ENCODE measurements around the gene PIWIL1. TPM values are rescaled to one million over a fixed set of nuclear protein-coding genes. Genes with fewer than 3 reads are reported as not detected.

PIWIL1 gene
- total RNA-seq, result not detected
- long read RNA-seq, result 0 reads

GRCh38 chr12:130337488-130338303 lies at the start of gene PIWIL1:
Gene PIWIL1, plus strand, starts transcription at chr12:130337887. Its CDS starts 4,705 bp downstream, at chr12:130342592.
- no peak for ATAC-seq
- intact Hi-C loops (cut with DNase I), result no loop called here
- DNase-seq (ENCODE audit: missing footprints), result no peak

- DNase-seq (ENCODE audit: missing footprints) (no peak), ATAC-seq (no peak)
- intact Hi-C loops (cut with DNase I), result no loop called here
Measured at GRCh38 chr12:130288206-130288605, 49.5 kb upstream of the PIWIL1 start.

- ATAC-seq, result no peak
- no peak for DNase-seq (ENCODE audit: missing footprints)
- intact Hi-C loops (cut with DNase I), result no loop called here
Measured at GRCh38 chr12:130288691-130289090, 49.0 kb upstream of the PIWIL1 start.

GRCh38 chr12:130290114-130290513 lies 47.6 kb upstream of the PIWIL1 start:
- intact Hi-C loops (cut with DNase I), result no loop called here
- DNase-seq (ENCODE audit: missing footprints), result no peak
- ATAC-seq, result no peak

GRCh38 chr12:130298322-130299021 lies 39.2 kb upstream of the PIWIL1 start:
- intact Hi-C loops (cut with DNase I), result no loop called here
- no peak for DNase-seq (ENCODE audit: missing footprints)
- ATAC-seq, result no peak

GRCh38 chr12:130299574-130299973 lies 38.1 kb upstream of the PIWIL1 start:
- DNase-seq (ENCODE audit: missing footprints) (no peak), ATAC-seq (no peak)
- intact Hi-C loops (cut with DNase I), result no loop called here

- intact Hi-C loops (cut with DNase I), result no loop called here
- ATAC-seq, result peak; percentile 10
- no peak for DNase-seq (ENCODE audit: missing footprints)
Measured at GRCh38 chr12:130300090-130300489, 37.6 kb upstream of the PIWIL1 start.

- no peak for ATAC-seq
- no peak for DNase-seq (ENCODE audit: missing footprints)
- intact Hi-C loops (cut with DNase I), result no loop called here
Measured at GRCh38 chr12:130300737-130301535, 36.8 kb upstream of the PIWIL1 start.

GRCh38 chr12:130301559-130301958 lies 36.1 kb upstream of the PIWIL1 start:
- ATAC-seq (no peak), DNase-seq (ENCODE audit: missing footprints) (no peak)
- intact Hi-C loops (cut with DNase I), result no loop called here

GRCh38 chr12:130303781-130304180 lies 33.9 kb upstream of the PIWIL1 start:
- no peak for ATAC-seq
- DNase-seq (ENCODE audit: missing footprints), result no peak
- intact Hi-C loops (cut with DNase I), result no loop called here

- intact Hi-C loops (cut with DNase I), result no loop called here
- ATAC-seq (no peak), DNase-seq (ENCODE audit: missing footprints) (no peak)
Measured at GRCh38 chr12:130307859-130308258, 29.8 kb upstream of the PIWIL1 start.

GRCh38 chr12:130308393-130308792 lies 29.3 kb upstream of the PIWIL1 start:
- intact Hi-C loops (cut with DNase I), result no loop called here
- ATAC-seq (no peak), DNase-seq (ENCODE audit: missing footprints) (no peak)

- intact Hi-C loops (cut with DNase I), result no loop called here
- ATAC-seq (no peak), DNase-seq (ENCODE audit: missing footprints) (no peak)
Measured at GRCh38 chr12:130316251-130316650, 21.4 kb upstream of the PIWIL1 start.

GRCh38 chr12:130320536-130320935 lies 17.2 kb upstream of the PIWIL1 start:
- intact Hi-C loops (cut with DNase I), result no loop called here
- DNase-seq (ENCODE audit: missing footprints) (no peak), ATAC-seq (no peak)

- intact Hi-C loops (cut with DNase I), result no loop called here
- DNase-seq (ENCODE audit: missing footprints), result no peak
- ATAC-seq, result no peak
Measured at GRCh38 chr12:130322263-130322662, 15.4 kb upstream of the PIWIL1 start.

GRCh38 chr12:130330685-130331084 lies 7.0 kb upstream of the PIWIL1 start:
- no peak for ATAC-seq
- intact Hi-C loops (cut with DNase I), result no loop called here
- no peak for DNase-seq (ENCODE audit: missing footprints)

- DNase-seq (ENCODE audit: missing footprints), result no peak
- intact Hi-C loops (cut with DNase I), result no loop called here
Measured at GRCh38 chr12:130331146-130331545, 6.5 kb upstream of the PIWIL1 start.

GRCh38 chr12:130333341-130333740 lies 4.3 kb upstream of the PIWIL1 start:
- no peak for ATAC-seq
- intact Hi-C loops (cut with DNase I), result no loop called here
- no peak for DNase-seq (ENCODE audit: missing footprints)

More at GRCh38 chr12:130331146-130331545, 6.5 kb upstream of the PIWIL1 start:
- no peak for ATAC-seq

- DNase-seq (ENCODE audit: missing footprints) (no peak), ATAC-seq (no peak)
- intact Hi-C loops (cut with DNase I), result no loop called here
Measured at GRCh38 chr12:130334399-130334798, 3.3 kb upstream of the PIWIL1 start.
